ENCODE measurements around the gene PAM.

PAM gene

DNA sequence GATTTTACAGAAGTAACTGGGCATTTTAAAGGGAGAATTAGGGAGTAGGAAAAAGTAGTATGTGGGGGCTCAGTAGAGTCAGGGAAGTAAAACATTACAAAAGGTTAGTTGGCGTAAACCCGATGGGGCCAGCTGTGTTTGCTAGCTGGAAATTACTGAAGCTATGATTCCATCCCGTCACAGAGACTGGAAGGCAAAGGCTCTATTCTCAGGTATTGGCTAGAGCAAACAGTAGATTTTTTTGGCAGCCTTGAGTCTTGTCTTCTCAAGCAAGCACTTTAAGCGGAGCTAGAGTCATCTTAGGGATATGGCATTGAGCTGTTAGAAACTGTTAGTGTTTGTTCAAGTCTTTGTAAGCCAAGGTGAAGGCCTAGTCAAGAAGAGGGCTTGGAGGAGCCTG, 121.5 kb downstream of the PAM start:
- Histone ChIP-seq H4K20me1 (ENCODE audit: insufficient read depth, low read length) (no peaks in the 10 kb centered on the region), H3K9ac (ENCODE audit: low read length) (no peak overlapping the region), H3K9me3 (replicated peaks; ENCODE audit: insufficient read depth, low read length) (no peaks in the 10 kb centered on the region), H3K4me3 (ENCODE audit: low read length) (no peak overlapping the region), H3K27me3 (replicated peaks; ENCODE audit: insufficient read depth, low read length) (no peaks in the 10 kb centered on the region), H3K79me2 (ENCODE audit: low read length) (no peaks in the 10 kb centered on the region), H3K4me1 (ENCODE audit: low read length) (no peaks in the 10 kb centered on the region), H3F3A (ENCODE audit: insufficient read depth, low read length) (no peaks in the 10 kb centered on the region), H3K27ac (ENCODE audit: low read length) (no peak overlapping the region), H2AFZ (ENCODE audit: low read length) (no peak overlapping the region), H3K9me2 (replicated peaks; ENCODE audit: insufficient read depth, low read length) (no peaks in the 10 kb centered on the region), H3K36me3 (replicated peaks; ENCODE audit: insufficient read depth, low read length) (no peaks in the 10 kb centered on the region), H3K4me2 (ENCODE audit: low read depth, low read length) (no peak overlapping the region)
- DNase-seq: no peak
- no peak for TF ChIP-seq EZH2 (optimal IDR thresholded peaks at IDR 0.05; ENCODE audit: low read depth, low read length)
- no peak for TF ChIP-seq EZH2phosphoT487 (IDR thresholded peaks at IDR 0.05; ENCODE audit: low read length)
- TF ChIP-seq, protein P1, sequence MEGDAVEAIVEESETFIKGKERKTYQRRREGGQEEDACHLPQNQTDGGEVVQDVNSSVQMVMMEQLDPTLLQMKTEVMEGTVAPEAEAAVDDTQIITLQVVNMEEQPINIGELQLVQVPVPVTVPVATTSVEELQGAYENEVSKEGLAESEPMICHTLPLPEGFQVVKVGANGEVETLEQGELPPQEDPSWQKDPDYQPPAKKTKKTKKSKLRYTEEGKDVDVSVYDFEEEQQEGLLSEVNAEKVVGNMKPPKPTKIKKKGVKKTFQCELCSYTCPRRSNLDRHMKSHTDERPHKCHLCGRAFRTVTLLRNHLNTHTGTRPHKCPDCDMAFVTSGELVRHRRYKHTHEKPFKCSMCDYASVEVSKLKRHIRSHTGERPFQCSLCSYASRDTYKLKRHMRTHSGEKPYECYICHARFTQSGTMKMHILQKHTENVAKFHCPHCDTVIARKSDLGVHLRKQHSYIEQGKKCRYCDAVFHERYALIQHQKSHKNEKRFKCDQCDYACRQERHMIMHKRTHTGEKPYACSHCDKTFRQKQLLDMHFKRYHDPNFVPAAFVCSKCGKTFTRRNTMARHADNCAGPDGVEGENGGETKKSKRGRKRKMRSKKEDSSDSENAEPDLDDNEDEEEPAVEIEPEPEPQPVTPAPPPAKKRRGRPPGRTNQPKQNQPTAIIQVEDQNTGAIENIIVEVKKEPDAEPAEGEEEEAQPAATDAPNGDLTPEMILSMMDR (IDR thresholded peaks at IDR 0.05; ENCODE audit: low read length): no peak

DNA sequence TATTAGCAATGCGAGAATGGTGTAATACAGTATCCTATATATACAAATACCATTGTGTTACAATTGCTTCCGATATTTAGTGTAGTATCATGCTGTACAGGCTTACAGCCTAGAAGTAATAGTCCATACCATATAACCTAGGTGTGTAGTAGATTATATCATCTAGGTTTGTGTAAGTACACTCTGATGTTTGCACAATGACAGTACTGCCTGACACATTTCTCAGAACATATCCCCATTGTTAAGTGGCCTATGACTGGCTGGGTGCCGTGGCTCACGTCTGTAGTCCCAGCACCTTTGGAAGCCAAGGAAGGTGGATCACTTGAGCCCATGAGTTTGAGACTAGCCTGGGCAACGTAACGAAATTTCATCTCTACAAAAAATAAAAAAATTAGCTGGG, 124.6 kb downstream of the PAM start:
- H4K20me1 ChIP-seq (ENCODE audit: insufficient read depth, low read length): no peaks in the 10 kb centered on the region
- TF ChIP-seq, protein P1 (IDR thresholded peaks at IDR 0.05; ENCODE audit: low read length): no peak
- TF ChIP-seq EZH2 (optimal IDR thresholded peaks at IDR 0.05; ENCODE audit: low read depth, low read length): no peak
- TF ChIP-seq EZH2phosphoT487 (IDR thresholded peaks at IDR 0.05; ENCODE audit: low read length): no peak
- H3K4me1 ChIP-seq (ENCODE audit: low read length): no peaks in the 10 kb centered on the region
- no peaks in the 10 kb centered on the region for H3K36me3 ChIP-seq (replicated peaks; ENCODE audit: insufficient read depth, low read length)
- H3K9ac ChIP-seq (ENCODE audit: low read length): no peak overlapping the region
- no peak overlapping the region for H2AFZ ChIP-seq (ENCODE audit: low read length)
- H3K9me2 ChIP-seq (replicated peaks; ENCODE audit: insufficient read depth, low read length): no peaks in the 10 kb centered on the region
- H3K79me2 ChIP-seq (ENCODE audit: low read length): no peaks in the 10 kb centered on the region
- DNase-seq: no peak
- H3K4me3 ChIP-seq (ENCODE audit: low read length): no peak overlapping the region
- H3K27ac ChIP-seq (ENCODE audit: low read length): no peak overlapping the region
- H3K27me3 ChIP-seq (replicated peaks; ENCODE audit: insufficient read depth, low read length): no peaks in the 10 kb centered on the region
- no peaks in the 10 kb centered on the region for H3K9me3 ChIP-seq (replicated peaks; ENCODE audit: insufficient read depth, low read length)
- H3K4me2 ChIP-seq (ENCODE audit: low read depth, low read length): no peak overlapping the region
- no peaks in the 10 kb centered on the region for H3F3A ChIP-seq (ENCODE audit: insufficient read depth, low read length)

DNA sequence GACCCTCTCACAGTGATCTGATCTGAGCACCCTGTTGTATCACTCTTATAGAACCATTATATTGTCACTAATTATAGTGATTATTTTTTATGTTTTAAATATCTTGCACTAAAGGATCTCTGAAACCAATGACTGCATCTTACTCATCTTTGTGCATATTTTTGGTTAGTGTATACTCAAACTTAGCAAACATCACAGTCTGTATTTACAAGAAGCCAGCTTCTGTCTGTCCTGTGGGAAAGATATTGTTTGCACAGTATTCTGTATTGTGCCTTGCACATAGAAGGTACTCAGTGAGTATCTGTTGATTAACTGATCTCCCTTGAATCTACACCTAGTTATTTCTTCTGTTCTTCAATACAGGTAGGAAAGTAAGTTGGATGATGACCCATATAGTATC, 131.5 kb downstream of the PAM start:
- no peaks in the 10 kb centered on the region for H3K79me2 ChIP-seq (ENCODE audit: low read length)
- no peaks in the 10 kb centered on the region for H3F3A ChIP-seq (ENCODE audit: insufficient read depth, low read length)
- H3K36me3 ChIP-seq (replicated peaks; ENCODE audit: insufficient read depth, low read length): no peaks in the 10 kb centered on the region
- no peak overlapping the region for H3K9ac ChIP-seq (ENCODE audit: low read length)
- no peak overlapping the region for H3K4me2 ChIP-seq (ENCODE audit: low read depth, low read length)
- TF ChIP-seq, protein P1 (IDR thresholded peaks at IDR 0.05; ENCODE audit: low read length): no peak
- no peaks in the 10 kb centered on the region for H3K27me3 ChIP-seq (replicated peaks; ENCODE audit: insufficient read depth, low read length)
- no peak for DNase-seq
- no peak overlapping the region for H2AFZ ChIP-seq (ENCODE audit: low read length)
- H3K9me2 ChIP-seq (replicated peaks; ENCODE audit: insufficient read depth, low read length): no peaks in the 10 kb centered on the region
- H4K20me1 ChIP-seq (ENCODE audit: insufficient read depth, low read length): no peaks in the 10 kb centered on the region
- H3K9me3 ChIP-seq (replicated peaks; ENCODE audit: insufficient read depth, low read length): no peaks in the 10 kb centered on the region
- H3K4me1 ChIP-seq (ENCODE audit: low read length): no peaks in the 10 kb centered on the region
- H3K4me3 ChIP-seq (ENCODE audit: low read length): no peak overlapping the region
- no peak overlapping the region for H3K27ac ChIP-seq (ENCODE audit: low read length)

DNA sequence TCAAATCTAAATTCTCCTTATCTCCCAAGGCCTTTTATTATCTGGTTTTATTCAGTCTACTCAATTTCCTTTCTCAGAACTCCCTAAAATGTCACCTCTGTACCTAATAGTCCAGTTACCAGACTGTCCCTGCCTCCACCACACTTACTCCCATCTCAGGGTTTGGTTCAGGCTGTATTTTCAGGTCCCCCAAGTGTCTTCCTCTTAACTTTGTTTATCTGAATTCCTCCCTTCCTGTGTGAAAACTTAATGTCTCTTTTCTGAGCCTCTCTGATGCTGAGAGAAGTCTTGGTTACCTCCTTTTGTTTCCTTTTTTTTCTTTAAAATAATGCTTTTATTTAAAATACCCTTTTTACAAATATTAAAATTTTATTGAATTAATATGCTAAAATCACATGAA, 133.4 kb downstream of the PAM start:
- Histone ChIP-seq H2AFZ (ENCODE audit: low read length) (no peak overlapping the region), H4K20me1 (ENCODE audit: insufficient read depth, low read length) (no peaks in the 10 kb centered on the region), H3K4me2 (ENCODE audit: low read depth, low read length) (no peak overlapping the region), H3K27ac (ENCODE audit: low read length) (no peak overlapping the region), H3K79me2 (ENCODE audit: low read length) (no peaks in the 10 kb centered on the region), H3K9me3 (replicated peaks; ENCODE audit: insufficient read depth, low read length) (no peaks in the 10 kb centered on the region), H3K4me1 (ENCODE audit: low read length) (no peaks in the 10 kb centered on the region), H3K9me2 (replicated peaks; ENCODE audit: insufficient read depth, low read length) (no peaks in the 10 kb centered on the region), H3K9ac (ENCODE audit: low read length) (no peak overlapping the region), H3K4me3 (ENCODE audit: low read length) (no peak overlapping the region), H3K36me3 (replicated peaks; ENCODE audit: insufficient read depth, low read length) (no peaks in the 10 kb centered on the region), H3F3A (ENCODE audit: insufficient read depth, low read length) (no peaks in the 10 kb centered on the region), H3K27me3 (replicated peaks; ENCODE audit: insufficient read depth, low read length) (no peaks in the 10 kb centered on the region)
- no peak for DNase-seq
- TF ChIP-seq EZH2 (optimal IDR thresholded peaks at IDR 0.05; ENCODE audit: low read depth, low read length) (no peak), EZH2phosphoT487 (IDR thresholded peaks at IDR 0.05; ENCODE audit: low read length) (no peak)
- TF ChIP-seq, protein P1 (IDR thresholded peaks at IDR 0.05; ENCODE audit: low read length): no peak

All from MM.1S (cell line).